SK-N-SH treated with all-trans-retinoic acid at 6 μM for 48 hours (cell line): ENCODE measurements around the gene ATF6B.

ENCODE experiments used
- ATAC-seq: fragments of 200-7000 bp; cut with Tn5 transposase; 3 replicates; pipeline ENCODE4 v1.9.1; 2020; ENCODE audit warnings: mild to moderate bottlenecking, moderate library complexity
- ARNTL ChIP-seq: fragments of 450-650 bp; formaldehyde crosslinking; IDR thresholded peaks from 2 replicates; pipeline ENCODE4 v1.5.0; 2020; ENCODE audit warnings: low read depth, mild to moderate bottlenecking, moderate library complexity, borderline replicate concordance
- BACH2 ChIP-seq: fragments of 250-450 bp; sonication (Bioruptor Pico); IDR thresholded peaks from 2 replicates; pipeline ENCODE4 v1.9.0; 2021; ENCODE audit warnings: mild to moderate bottlenecking, borderline replicate concordance
- CSDC2 ChIP-seq: fragments of 250-450 bp; sonication (Bioruptor Pico); IDR thresholded peaks from 2 replicates; pipeline ENCODE4 v1.5.0; 2020; ENCODE audit warnings: mild to moderate bottlenecking, moderate library complexity
- GLIS3 ChIP-seq: fragments of 250-450 bp; sonication (Bioruptor Pico); IDR thresholded peaks from 2 replicates; pipeline ENCODE4 v1.5.0; 2020; ENCODE audit warnings: mild to moderate bottlenecking, moderate library complexity
- ISL1 ChIP-seq: fragments of 250-450 bp; sonication (Bioruptor Pico); IDR thresholded peaks from 2 replicates; pipeline ENCODE4 v2.1.2; 2022; ENCODE audit warnings: mild to moderate bottlenecking, moderate library complexity
- OSR1 ChIP-seq: fragments of 250-450 bp; sonication (Bioruptor Pico); IDR thresholded peaks from 2 replicates; pipeline ENCODE4 v1.8.0; 2022; ENCODE audit warnings: moderate library complexity, mild to moderate bottlenecking, inconsistent platforms
- PPARA ChIP-seq: fragments of 250-450 bp; sonication (Bioruptor Pico); IDR thresholded peaks from 2 replicates; pipeline ENCODE4 v1.5.0; 2020; ENCODE audit warnings: mild to moderate bottlenecking, borderline replicate concordance
- RARB ChIP-seq: fragments of 250-450 bp; sonication (Bioruptor Pico); IDR thresholded peaks from 2 replicates; pipeline ENCODE4 v1.8.0; 2021; ENCODE audit warnings: mild to moderate bottlenecking, moderate library complexity
- SNAI2 ChIP-seq: fragments of 250-450 bp; sonication (Bioruptor Pico); IDR thresholded peaks from 2 replicates; pipeline ENCODE4 v1.5.0; 2020; ENCODE audit warnings: mild to moderate bottlenecking, moderate library complexity
- TCF4 ChIP-seq: fragments of 250-450 bp; sonication (Bioruptor Pico); IDR thresholded peaks from 2 replicates; pipeline ENCODE4 v1.8.0; 2021; ENCODE audit warnings: mild to moderate bottlenecking, moderate library complexity, borderline replicate concordance
- ZC3H10 ChIP-seq: fragments of 250-450 bp; sonication (Bioruptor Pico); IDR thresholded peaks from 2 replicates; pipeline ENCODE4 v1.5.1; 2021; ENCODE audit warnings: mild to moderate bottlenecking, moderate library complexity
- ZFP3 ChIP-seq: fragments of 250-450 bp; sonication (Bioruptor Pico); IDR thresholded peaks from 2 replicates; pipeline ENCODE4 v1.5.0; 2020; ENCODE audit warnings: mild to moderate bottlenecking, moderate library complexity
- ZFP30 ChIP-seq: fragments of 450-650 bp; formaldehyde crosslinking; IDR thresholded peaks from 2 replicates; pipeline ENCODE4 v1.5.0; 2022; ENCODE audit warnings: mild to moderate bottlenecking, moderate library complexity
- ZNF565 ChIP-seq: fragments of 450-650 bp; formaldehyde crosslinking; conservative IDR thresholded peaks from 2 replicates; pipeline ENCODE4 v1.5.0; 2020; ENCODE audit warnings: low read depth, mild to moderate bottlenecking, moderate library complexity
- ZNF70 ChIP-seq: fragments of 450-650 bp; formaldehyde crosslinking; IDR thresholded peaks from 2 replicates; pipeline ENCODE4 v1.5.0; 2020; ENCODE audit warnings: mild to moderate bottlenecking, moderate library complexity
- ZNF8 ChIP-seq: fragments of 450-650 bp; formaldehyde crosslinking; IDR thresholded peaks from 2 replicates; pipeline ENCODE4 v1.5.0; 2020; ENCODE audit warnings: mild to moderate bottlenecking, moderate library complexity
- TF ChIP-seq, protein P1 (sequence below): fragments of 250-450 bp; sonication (Bioruptor Pico); IDR thresholded peaks from 2 replicates; pipeline ENCODE4 v1.8.0; 2021; ENCODE audit warnings: low read depth, mild to moderate bottlenecking, moderate library complexity, borderline replicate concordance
- TF ChIP-seq, protein P2 (sequence below): fragments of 250-450 bp; sonication (Bioruptor Pico); IDR thresholded peaks from 2 replicates; pipeline ENCODE4 v1.5.0; 2020; ENCODE audit warnings: mild to moderate bottlenecking, moderate library complexity
- TF ChIP-seq, protein P3 (sequence below): fragments of 250-450 bp; sonication (Bioruptor Pico); IDR thresholded peaks from 2 replicates; pipeline ENCODE4 v1.5.1; 2020; ENCODE audit warnings: low read depth, mild to moderate bottlenecking, moderate library complexity
- TF ChIP-seq, protein P4 (sequence below): fragments of 250-450 bp; sonication (Bioruptor Pico); IDR thresholded peaks from 2 replicates; pipeline ENCODE4 v1.8.0; 2020; ENCODE audit warnings: mild to moderate bottlenecking, moderate library complexity, borderline replicate concordance
- TF ChIP-seq, protein P5 (sequence below): fragments of 250-450 bp; sonication (Bioruptor Pico); IDR thresholded peaks from 2 replicates; pipeline ENCODE4 v1.5.1; 2021; ENCODE audit warnings: mild to moderate bottlenecking, moderate library complexity

The ATF6B gene

DNA sequence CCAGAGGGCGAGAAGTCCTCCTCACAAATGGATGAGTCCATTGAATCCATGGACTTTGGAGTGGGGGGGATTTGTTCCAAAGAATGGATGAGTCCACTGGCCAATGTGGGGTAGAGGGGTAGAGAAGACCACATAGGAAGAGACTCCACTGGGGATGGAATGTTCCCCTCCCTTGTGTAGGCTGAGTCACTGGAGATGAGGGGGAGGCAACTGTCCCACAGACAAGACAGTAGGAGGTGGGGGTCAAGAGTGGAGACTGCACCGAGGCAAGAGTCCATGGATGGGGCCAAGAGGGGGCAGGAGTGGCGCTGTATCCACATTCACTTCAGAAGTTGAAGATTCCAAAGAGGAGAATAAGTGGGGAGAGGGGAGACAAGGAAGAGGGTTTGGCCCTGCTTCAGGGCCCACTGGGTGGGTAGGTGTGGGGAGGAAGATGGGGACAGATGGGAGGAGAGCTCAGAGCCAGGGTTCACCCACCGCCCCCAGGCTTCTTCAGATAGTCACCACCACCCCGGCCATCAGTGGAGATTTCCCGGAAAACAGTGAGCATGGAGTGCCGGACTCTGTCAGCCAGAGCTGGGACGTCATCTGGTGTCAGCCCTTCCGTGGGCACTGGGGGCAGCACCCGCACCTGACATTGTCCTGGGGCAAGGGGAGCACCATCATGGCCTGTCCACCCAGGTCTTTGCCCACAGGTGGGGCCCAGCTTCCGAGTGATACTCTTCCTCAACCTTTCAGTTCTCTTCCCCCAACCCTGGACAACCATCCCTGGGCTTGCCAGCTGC is 41.0 kb upstream of the ATF6B start:
- TF ChIP-seq CSDC2 (CRISPR knock-in tag) (no peak), SNAI2 (CRISPR knock-in tag) (no peak), ZC3H10 (CRISPR knock-in tag) (no peak), ZNF565 (CRISPR knock-in tag) (no peak)
- TF ChIP-seq, protein P1, sequence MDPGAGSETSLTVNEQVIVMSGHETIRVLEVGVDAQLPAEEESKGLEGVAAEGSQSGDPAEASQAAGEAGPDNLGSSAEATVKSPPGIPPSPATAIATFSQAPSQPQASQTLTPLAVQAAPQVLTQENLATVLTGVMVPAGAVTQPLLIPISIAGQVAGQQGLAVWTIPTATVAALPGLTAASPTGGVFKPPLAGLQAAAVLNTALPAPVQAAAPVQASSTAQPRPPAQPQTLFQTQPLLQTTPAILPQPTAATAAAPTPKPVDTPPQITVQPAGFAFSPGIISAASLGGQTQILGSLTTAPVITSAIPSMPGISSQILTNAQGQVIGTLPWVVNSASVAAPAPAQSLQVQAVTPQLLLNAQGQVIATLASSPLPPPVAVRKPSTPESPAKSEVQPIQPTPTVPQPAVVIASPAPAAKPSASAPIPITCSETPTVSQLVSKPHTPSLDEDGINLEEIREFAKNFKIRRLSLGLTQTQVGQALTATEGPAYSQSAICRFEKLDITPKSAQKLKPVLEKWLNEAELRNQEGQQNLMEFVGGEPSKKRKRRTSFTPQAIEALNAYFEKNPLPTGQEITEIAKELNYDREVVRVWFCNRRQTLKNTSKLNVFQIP (CRISPR knock-in tag) = no peak
- TF ChIP-seq, protein P2, sequence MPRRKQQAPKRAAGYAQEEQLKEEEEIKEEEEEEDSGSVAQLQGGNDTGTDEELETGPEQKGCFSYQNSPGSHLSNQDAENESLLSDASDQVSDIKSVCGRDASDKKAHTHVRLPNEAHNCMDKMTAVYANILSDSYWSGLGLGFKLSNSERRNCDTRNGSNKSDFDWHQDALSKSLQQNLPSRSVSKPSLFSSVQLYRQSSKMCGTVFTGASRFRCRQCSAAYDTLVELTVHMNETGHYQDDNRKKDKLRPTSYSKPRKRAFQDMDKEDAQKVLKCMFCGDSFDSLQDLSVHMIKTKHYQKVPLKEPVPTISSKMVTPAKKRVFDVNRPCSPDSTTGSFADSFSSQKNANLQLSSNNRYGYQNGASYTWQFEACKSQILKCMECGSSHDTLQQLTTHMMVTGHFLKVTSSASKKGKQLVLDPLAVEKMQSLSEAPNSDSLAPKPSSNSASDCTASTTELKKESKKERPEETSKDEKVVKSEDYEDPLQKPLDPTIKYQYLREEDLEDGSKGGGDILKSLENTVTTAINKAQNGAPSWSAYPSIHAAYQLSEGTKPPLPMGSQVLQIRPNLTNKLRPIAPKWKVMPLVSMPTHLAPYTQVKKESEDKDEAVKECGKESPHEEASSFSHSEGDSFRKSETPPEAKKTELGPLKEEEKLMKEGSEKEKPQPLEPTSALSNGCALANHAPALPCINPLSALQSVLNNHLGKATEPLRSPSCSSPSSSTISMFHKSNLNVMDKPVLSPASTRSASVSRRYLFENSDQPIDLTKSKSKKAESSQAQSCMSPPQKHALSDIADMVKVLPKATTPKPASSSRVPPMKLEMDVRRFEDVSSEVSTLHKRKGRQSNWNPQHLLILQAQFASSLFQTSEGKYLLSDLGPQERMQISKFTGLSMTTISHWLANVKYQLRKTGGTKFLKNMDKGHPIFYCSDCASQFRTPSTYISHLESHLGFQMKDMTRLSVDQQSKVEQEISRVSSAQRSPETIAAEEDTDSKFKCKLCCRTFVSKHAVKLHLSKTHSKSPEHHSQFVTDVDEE (CRISPR knock-in tag) = no peak
- TF ChIP-seq, protein P3, sequence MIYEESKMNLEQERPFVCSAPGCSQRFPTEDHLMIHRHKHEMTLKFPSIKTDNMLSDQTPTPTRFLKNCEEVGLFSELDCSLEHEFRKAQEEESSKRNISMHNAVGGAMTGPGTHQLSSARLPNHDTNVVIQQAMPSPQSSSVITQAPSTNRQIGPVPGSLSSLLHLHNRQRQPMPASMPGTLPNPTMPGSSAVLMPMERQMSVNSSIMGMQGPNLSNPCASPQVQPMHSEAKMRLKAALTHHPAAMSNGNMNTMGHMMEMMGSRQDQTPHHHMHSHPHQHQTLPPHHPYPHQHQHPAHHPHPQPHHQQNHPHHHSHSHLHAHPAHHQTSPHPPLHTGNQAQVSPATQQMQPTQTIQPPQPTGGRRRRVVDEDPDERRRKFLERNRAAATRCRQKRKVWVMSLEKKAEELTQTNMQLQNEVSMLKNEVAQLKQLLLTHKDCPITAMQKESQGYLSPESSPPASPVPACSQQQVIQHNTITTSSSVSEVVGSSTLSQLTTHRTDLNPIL (CRISPR knock-in tag) = no peak

DNA sequence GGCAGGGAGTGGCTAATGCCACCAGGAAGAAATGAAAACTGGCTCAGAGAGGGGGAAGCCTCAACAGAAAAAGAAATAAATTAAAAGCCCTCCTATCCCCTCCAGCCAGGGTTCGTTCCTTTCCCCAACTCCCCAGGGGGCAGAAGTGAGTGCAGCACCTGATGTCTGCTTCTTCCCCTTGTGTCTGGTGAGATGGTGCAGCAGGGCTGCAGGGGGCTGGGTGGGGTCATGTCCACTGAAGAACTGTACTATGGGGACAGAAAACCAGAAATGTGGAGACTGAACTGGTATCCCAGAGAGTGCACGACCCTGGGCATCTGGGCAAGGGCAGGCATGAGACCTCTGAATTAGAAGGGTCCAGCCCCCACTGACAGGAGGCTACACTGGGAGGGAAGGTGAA is 40.3 kb upstream of the ATF6B start:
- TF ChIP-seq ARNTL (CRISPR knock-in tag) (no peak), BACH2 (CRISPR knock-in tag) (no peak), SNAI2 (CRISPR knock-in tag) (no peak)
- ATAC-seq = no peak

More for the DNA sequence above, 41.0 kb upstream of the ATF6B start:
- ATAC-seq = 0 out of 3 replicates have a peak, but pooled peaks have one; percentile 11

DNA sequence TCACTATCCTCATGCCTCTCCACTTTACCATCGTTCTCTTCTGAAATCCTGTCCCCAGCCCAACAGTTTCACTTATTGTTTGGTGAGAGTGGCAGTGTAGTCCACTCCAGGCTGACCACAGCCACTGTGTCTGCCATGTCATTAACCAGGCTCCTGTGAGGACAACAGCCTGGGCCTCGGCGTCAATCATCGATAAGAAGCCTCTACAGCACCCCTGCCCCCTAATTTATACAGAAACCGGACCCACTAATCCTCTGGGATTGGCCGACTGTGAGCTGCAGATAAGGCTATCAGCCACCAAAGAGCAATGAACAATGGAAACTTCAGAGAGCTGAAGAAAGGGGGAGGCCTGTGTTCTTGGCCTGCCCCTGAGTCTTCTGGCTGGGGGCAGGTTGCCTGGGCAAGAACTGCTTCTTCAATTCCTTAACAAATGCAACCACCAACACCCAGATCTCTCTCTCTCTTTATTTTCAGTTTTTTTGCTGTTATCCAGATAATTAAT is 39.8 kb upstream of the ATF6B start:
- TF ChIP-seq CSDC2 (CRISPR knock-in tag) = no peak
- no peak for TF ChIP-seq RARB
- no peak for TF ChIP-seq TCF4 (CRISPR knock-in tag)
- TF ChIP-seq SNAI2 (CRISPR knock-in tag) = no peak
- TF ChIP-seq ZC3H10 (CRISPR knock-in tag) = no peak
- no peak for TF ChIP-seq PPARA (CRISPR knock-in tag)
- TF ChIP-seq ZFP3 (CRISPR knock-in tag) = no peak
- TF ChIP-seq ISL1 (CRISPR knock-in tag) = no peak
- TF ChIP-seq OSR1 (CRISPR knock-in tag) = no peak
- TF ChIP-seq, protein P4, sequence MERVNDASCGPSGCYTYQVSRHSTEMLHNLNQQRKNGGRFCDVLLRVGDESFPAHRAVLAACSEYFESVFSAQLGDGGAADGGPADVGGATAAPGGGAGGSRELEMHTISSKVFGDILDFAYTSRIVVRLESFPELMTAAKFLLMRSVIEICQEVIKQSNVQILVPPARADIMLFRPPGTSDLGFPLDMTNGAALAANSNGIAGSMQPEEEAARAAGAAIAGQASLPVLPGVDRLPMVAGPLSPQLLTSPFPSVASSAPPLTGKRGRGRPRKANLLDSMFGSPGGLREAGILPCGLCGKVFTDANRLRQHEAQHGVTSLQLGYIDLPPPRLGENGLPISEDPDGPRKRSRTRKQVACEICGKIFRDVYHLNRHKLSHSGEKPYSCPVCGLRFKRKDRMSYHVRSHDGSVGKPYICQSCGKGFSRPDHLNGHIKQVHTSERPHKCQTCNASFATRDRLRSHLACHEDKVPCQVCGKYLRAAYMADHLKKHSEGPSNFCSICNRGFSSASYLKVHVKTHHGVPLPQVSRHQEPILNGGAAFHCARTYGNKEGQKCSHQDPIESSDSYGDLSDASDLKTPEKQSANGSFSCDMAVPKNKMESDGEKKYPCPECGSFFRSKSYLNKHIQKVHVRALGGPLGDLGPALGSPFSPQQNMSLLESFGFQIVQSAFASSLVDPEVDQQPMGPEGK = no peak
- TF ChIP-seq, protein P5, sequence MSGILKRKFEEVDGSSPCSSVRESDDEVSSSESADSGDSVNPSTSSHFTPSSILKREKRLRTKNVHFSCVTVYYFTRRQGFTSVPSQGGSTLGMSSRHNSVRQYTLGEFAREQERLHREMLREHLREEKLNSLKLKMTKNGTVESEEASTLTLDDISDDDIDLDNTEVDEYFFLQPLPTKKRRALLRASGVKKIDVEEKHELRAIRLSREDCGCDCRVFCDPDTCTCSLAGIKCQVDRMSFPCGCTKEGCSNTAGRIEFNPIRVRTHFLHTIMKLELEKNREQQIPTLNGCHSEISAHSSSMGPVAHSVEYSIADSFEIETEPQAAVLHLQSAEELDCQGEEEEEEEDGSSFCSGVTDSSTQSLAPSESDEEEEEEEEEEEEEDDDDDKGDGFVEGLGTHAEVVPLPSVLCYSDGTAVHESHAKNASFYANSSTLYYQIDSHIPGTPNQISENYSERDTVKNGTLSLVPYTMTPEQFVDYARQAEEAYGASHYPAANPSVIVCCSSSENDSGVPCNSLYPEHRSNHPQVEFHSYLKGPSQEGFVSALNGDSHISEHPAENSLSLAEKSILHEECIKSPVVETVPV = no peak
- TF ChIP-seq ZNF8 (CRISPR knock-in tag) = no peak
- no peak for TF ChIP-seq GLIS3 (CRISPR knock-in tag)
- no peak for TF ChIP-seq ZFP30 (CRISPR knock-in tag)
- TF ChIP-seq ZNF70 (CRISPR knock-in tag) = no peak
- TF ChIP-seq, protein P1 (CRISPR knock-in tag) = no peak
- TF ChIP-seq, protein P2 (CRISPR knock-in tag) = no peak
- TF ChIP-seq, protein P3 (CRISPR knock-in tag) = no peak
- no peak for TF ChIP-seq BACH2 (CRISPR knock-in tag)
- TF ChIP-seq, all 23 proteins: peak for 0
- no peak for ATAC-seq
